ENCODE data around the gene CD44.

The CD44 gene

GRCh38 chr11:35147235-35147634, 8.3 kb downstream of the CD44 start:
- TF ChIP-seq MAX (IDR thresholded peaks at IDR 0.05) (no peak), TEAD4 (IDR thresholded peaks at IDR 0.05) (no peak), FOXM1 (IDR thresholded peaks at IDR 0.05; ENCODE audit: borderline replicate concordance, low read depth) (no peak), CREB1 (IDR thresholded peaks at IDR 0.05; ENCODE audit: low read depth) (no peak), REST (IDR thresholded peaks at IDR 0.05; ENCODE audit: low read depth) (no peak), EGR1 (IDR thresholded peaks at IDR 0.05) (no peak), ZBTB7A (IDR thresholded peaks at IDR 0.05; ENCODE audit: low read depth) (no peak), RAD21 (IDR thresholded peaks at IDR 0.05; ENCODE audit: low read depth) (no peak), USF1 (IDR thresholded peaks at IDR 0.05) (no peak), TAF1 (IDR thresholded peaks at IDR 0.05; ENCODE audit: low read depth) (no peak), YY1 (IDR thresholded peaks at IDR 0.05; ENCODE audit: low read depth) (no peak), NFIC (IDR thresholded peaks at IDR 0.05) (no peak), EP300 (IDR thresholded peaks at IDR 0.05; ENCODE audit: borderline replicate concordance) (no peak), CEBPB (IDR thresholded peaks at IDR 0.05) (no peak), TCF12 (IDR thresholded peaks at IDR 0.05; ENCODE audit: low read depth) (no peak)

GRCh38 chr11:35148163-35148837, 9.3 kb downstream of the CD44 start:
- TF ChIP-seq FOXM1 (IDR thresholded peaks at IDR 0.05; ENCODE audit: borderline replicate concordance, low read depth) (no peak), USF1 (IDR thresholded peaks at IDR 0.05) (no peak), EP300 (IDR thresholded peaks at IDR 0.05; ENCODE audit: borderline replicate concordance) (no peak), EGR1 (IDR thresholded peaks at IDR 0.05) (no peak), CEBPB (IDR thresholded peaks at IDR 0.05) (no peak), CREB1 (IDR thresholded peaks at IDR 0.05; ENCODE audit: low read depth) (no peak), MAX (IDR thresholded peaks at IDR 0.05) (no peak), REST (IDR thresholded peaks at IDR 0.05; ENCODE audit: low read depth) (no peak), RAD21 (IDR thresholded peaks at IDR 0.05; ENCODE audit: low read depth) (no peak)

- TF ChIP-seq MAX (IDR thresholded peaks at IDR 0.05) (no peak), CEBPB (IDR thresholded peaks at IDR 0.05) (no peak), ZBTB7A (IDR thresholded peaks at IDR 0.05; ENCODE audit: low read depth) (no peak), EGR1 (IDR thresholded peaks at IDR 0.05) (no peak)
Observed at GRCh38 chr11:35150454-35150853, 11.5 kb downstream of the CD44 start.

GRCh38 chr11:35151241-35151640, 12.3 kb downstream of the CD44 start:
- TF ChIP-seq REST (IDR thresholded peaks at IDR 0.05; ENCODE audit: low read depth) (no peak), CREB1 (IDR thresholded peaks at IDR 0.05; ENCODE audit: low read depth) (no peak), EP300 (IDR thresholded peaks at IDR 0.05; ENCODE audit: borderline replicate concordance) (no peak)

Data from Ishikawa (cell line).